MCF 10A (cell line): Measurements from ENCODE around the gene NANS. TPM values are rescaled to one million over a fixed set of nuclear protein-coding genes. Genes with fewer than 3 reads are reported as not detected.
A peak's percentile ranks its signal among the peaks of the same experiment; 100 is the strongest.

Experiments
- BruUV-seq: library from RNA; stranded (reverse); fragments of 400-500 nt; replicated peaks from 2 replicates; lab custom pipeline; 2021; lab: Mats Ljungman, UMichigan
- CTCF ChIA-PET: fragments of 300-600 bp; sonication (Branson Sonifier 250); formaldehyde crosslinking; extraction: SDS; loops from one replicate; lab custom pipeline; 2021; ENCODE audit warnings: antibody characterized with exemption, inconsistent platforms; lab: Yijun Ruan, JAX
- POLR2A ChIA-PET: fragments of 300-600, 350-650 bp; sonication (Branson Sonifier 250); formaldehyde crosslinking; extraction: SDS; loops from one replicate; lab custom pipeline; 2020; ENCODE audit warnings: antibody characterized with exemption, inconsistent platforms; lab: Yijun Ruan, JAX
- DNase-seq: peaks from one replicate; pipeline ENCODE4 v3.0.0-alpha.2; 2018; ENCODE audit not compliant: unreplicated experiment
- H3K27ac Mint-ChIP-seq: one replicate; pipeline ENCODE4 v1.8.0; 2022; ENCODE audit warnings: mild to moderate bottlenecking, low read depth, mixed read lengths; ENCODE audit not compliant: unreplicated experiment
- H3K27me3 Mint-ChIP-seq: one replicate; pipeline ENCODE4 v1.8.0; 2022; ENCODE audit warnings: mixed read lengths; ENCODE audit not compliant: insufficient read depth, unreplicated experiment
- H3K36me3 Mint-ChIP-seq: one replicate; pipeline ENCODE4 v1.8.0; 2022; ENCODE audit warnings: mild to moderate bottlenecking, moderate library complexity, mixed read lengths; ENCODE audit not compliant: insufficient read depth, unreplicated experiment
- H3K4me1 Mint-ChIP-seq: one replicate; pipeline ENCODE4 v1.8.0; 2022; ENCODE audit warnings: mixed read lengths; ENCODE audit not compliant: insufficient read depth, unreplicated experiment
- H3K4me3 Mint-ChIP-seq: one replicate; pipeline ENCODE4 v1.8.0; 2022; ENCODE audit warnings: mild to moderate bottlenecking, moderate library complexity, mixed read lengths; ENCODE audit not compliant: unreplicated experiment
- H3K9me3 Mint-ChIP-seq: one replicate; pipeline ENCODE4 v1.8.0; 2022; ENCODE audit warnings: mixed read lengths; ENCODE audit not compliant: unreplicated experiment
- CTCF ChIP-seq: fragments of 200-600 bp; IDR thresholded peaks from one replicate; pipeline ENCODE4 v1.8.0; 2022; ENCODE audit warnings: antibody characterized with exemption, mild to moderate bottlenecking; ENCODE audit not compliant: unreplicated experiment
- intact Hi-C: fragments of 100-400 bp; cut with micrococcal nuclease; formaldehyde crosslinking; loops from 2 replicates; pipeline ENCODE4 v1.14.1; 2022
- total RNA-seq: library from RNA; stranded (reverse); gene quantifications from 2 replicates; pipeline ENCODE4 v1.2.3, GENCODE V29; 2022

Gene NANS
- total RNA-seq, 1 experiment from 2014 or later: 80.8 TPM

GRCh38 chr9:98009437-98009836 lies 47.1 kb upstream of the NANS start:
- BruUV-seq: no TSS peak
- Mint-ChIP-seq H3K27me3 (no peaks in the 10 kb centered on the region), H3K4me3 (no peak overlapping the region), H3K9me3 (no peaks in the 10 kb centered on the region), H3K36me3 (peaks cover 100% of the 10 kb centered on the region), H3K4me1 (peaks cover 6% of the 10 kb centered on the region), H3K27ac (no peak overlapping the region)
- intact Hi-C loops: no loop called here
- no peak for TF ChIP-seq CTCF
- DNase-seq: no peak
- POLR2A ChIA-PET: no interaction called here
- CTCF ChIA-PET: no interaction called here

DNA sequence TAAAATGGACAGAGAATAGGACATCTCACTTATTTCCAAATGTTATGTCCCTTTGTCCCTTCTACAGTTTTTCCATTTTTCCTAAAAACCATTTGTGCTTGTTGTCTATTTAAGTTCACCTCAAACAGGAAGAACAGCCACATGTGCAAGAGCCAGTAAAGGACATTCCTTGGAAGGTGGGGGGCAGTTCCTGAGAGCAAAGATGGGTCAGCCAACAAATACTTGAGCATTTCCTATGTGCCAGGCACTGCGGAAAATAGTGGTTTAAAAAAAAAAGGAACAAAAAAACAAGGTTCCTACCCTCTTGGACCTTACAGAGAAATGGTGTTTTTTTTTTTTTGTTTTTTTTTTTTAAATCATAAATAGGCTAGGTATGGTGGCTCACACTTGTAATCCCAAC lies 46.6 kb upstream of the NANS start:
- CTCF ChIA-PET: interaction anchor here (0.6 kb wide), 1 partner anchor 100 kb away, joined by 4 read pairs; no protein-coding TSS in a partner anchor
- intact Hi-C loops: loop anchor here (1.0 kb wide), 1 partner anchor 20 kb away; no protein-coding TSS in a partner anchor
- Mint-ChIP-seq H3K27me3 (no peaks in the 10 kb centered on the region), H3K9me3 (no peaks in the 10 kb centered on the region), H3K27ac (peak overlapping the region; percentile 10), H3K4me3 (no peak overlapping the region), H3K36me3 (peaks cover 100% of the 10 kb centered on the region), H3K4me1 (peaks cover 6% of the 10 kb centered on the region)
- DNase-seq: no peak
- POLR2A ChIA-PET: no interaction called here
- BruUV-seq: no TSS peak
- TF ChIP-seq CTCF: no peak

GRCh38 chr9:98010445-98010844 lies 46.1 kb upstream of the NANS start:
- intact Hi-C loops: loop anchor here (1.0 kb wide), 1 partner anchor 20 kb away; no protein-coding TSS in a partner anchor

DNA sequence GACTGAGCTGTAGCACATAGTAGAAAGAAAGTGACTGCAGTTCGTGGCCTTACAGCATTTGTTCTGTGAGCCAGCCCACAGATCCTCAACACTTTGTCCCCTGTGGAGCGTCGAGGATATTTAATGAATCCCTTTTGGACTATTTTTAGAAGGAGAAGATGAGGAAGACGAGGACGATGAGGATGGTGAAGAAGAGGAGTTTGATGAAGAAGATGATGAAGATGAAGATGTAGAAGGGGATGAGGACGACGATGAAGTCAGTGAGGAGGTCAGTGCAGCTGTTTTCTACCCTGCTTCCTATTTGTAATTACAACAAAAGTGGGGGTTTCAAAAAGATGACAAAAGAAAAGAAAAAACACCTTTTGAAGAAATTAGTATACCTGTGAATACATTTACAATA lies 45.4 kb upstream of the NANS start:
- Mint-ChIP-seq H3K27me3 (no peaks in the 10 kb centered on the region), H3K4me3 (no peak overlapping the region), H3K9me3 (no peaks in the 10 kb centered on the region), H3K36me3 (peaks cover 100% of the 10 kb centered on the region), H3K27ac (peak overlapping the region; percentile 10), H3K4me1 (peaks cover 6% of the 10 kb centered on the region)
- intact Hi-C loops: no loop called here
- no peak for DNase-seq
- POLR2A ChIA-PET: interaction anchor here (0.6 kb wide), 1 partner anchor 577 kb away, joined by 3 read pairs; no protein-coding TSS in a partner anchor
- CTCF ChIA-PET: interaction anchor here (0.6 to 1.2 kb wide), 5 partner anchors 9 to 780 kb away, joined by 3 to 5 read pairs (median 4); no protein-coding TSS in a partner anchor
- no peak for TF ChIP-seq CTCF
- BruUV-seq: no TSS peak

More at GRCh38 chr9:98010445-98010844, 46.1 kb upstream of the NANS start:
- Mint-ChIP-seq H3K27me3 (no peaks in the 10 kb centered on the region), H3K4me1 (peaks cover 6% of the 10 kb centered on the region), H3K36me3 (peaks cover 100% of the 10 kb centered on the region), H3K4me3 (no peak overlapping the region), H3K9me3 (no peaks in the 10 kb centered on the region), H3K27ac (peak overlapping the region; percentile 10)
- peak; percentile 40 for DNase-seq
- TF ChIP-seq CTCF: no peak
- ChIA-PET POLR2A (no interaction called here), CTCF (interaction anchor here (0.6 to 1.2 kb wide), 6 partner anchors 9 to 781 kb away, joined by 3 to 5 read pairs (median 4); no protein-coding TSS in a partner anchor)
- no TSS peak for BruUV-seq
